ENCODE data around the gene DPF3. TPM values are rescaled to one million over a fixed set of nuclear protein-coding genes. Genes with fewer than 3 reads are reported as not detected.
"Not testable (repeated sequence)": the region's sequence is repeated elsewhere in the genome, so short reads cannot be mapped to it uniquely, and the experiment has no call there.

DPF3 gene
- total RNA-seq, 2 donors from 2014 or later = 0.19 to 0.93 TPM

GRCh38 chr14:72883961-72884360 lies 9.9 kb downstream of the DPF3 start:
- intact Hi-C loops (cut with DNase I) = no loop called here
- no peak for DNase-seq (ENCODE audit: low spot score)

- intact Hi-C loops (cut with DNase I) = no loop called here
Observed at GRCh38 chr14:72883109-72883508, 10.8 kb downstream of the DPF3 start.

GRCh38 chr14:72882463-72882862 lies 11.4 kb downstream of the DPF3 start:
- DNase-seq (ENCODE audit: low spot score) = no peak
- intact Hi-C loops (cut with DNase I) = no loop called here

More at GRCh38 chr14:72883109-72883508, 10.8 kb downstream of the DPF3 start:
- DNase-seq (ENCODE audit: low spot score) = no peak

- intact Hi-C loops (cut with DNase I) = no loop called here
- DNase-seq (ENCODE audit: low spot score) = no peak
Observed at GRCh38 chr14:72882047-72882446, 11.9 kb downstream of the DPF3 start.

DNA sequence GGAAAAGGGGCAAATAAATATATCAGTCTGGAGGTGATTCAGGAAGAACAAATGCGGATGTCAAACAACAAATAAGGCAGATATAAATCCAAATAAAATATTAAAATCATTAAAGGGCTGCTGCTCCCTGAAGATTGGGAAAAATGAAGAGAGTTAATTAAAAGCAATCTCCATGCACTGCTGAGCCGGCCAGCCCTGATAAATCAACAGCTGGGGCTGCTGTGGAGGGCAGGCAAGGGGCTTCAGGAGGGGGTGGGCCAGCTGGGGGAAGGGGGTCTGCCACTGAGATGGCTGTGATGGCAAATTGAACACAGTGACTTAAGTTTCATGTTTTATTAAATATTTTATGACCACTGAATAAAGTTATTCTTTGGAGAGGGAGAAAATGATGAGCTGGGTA lies 12.4 kb downstream of the DPF3 start:
- no peak for DNase-seq (ENCODE audit: low spot score)
- intact Hi-C loops (cut with DNase I) = no loop called here

GRCh38 chr14:72880820-72881219 lies 13.1 kb downstream of the DPF3 start:
- no peak for DNase-seq (ENCODE audit: low spot score)
- intact Hi-C loops (cut with DNase I) = no loop called here

DNA sequence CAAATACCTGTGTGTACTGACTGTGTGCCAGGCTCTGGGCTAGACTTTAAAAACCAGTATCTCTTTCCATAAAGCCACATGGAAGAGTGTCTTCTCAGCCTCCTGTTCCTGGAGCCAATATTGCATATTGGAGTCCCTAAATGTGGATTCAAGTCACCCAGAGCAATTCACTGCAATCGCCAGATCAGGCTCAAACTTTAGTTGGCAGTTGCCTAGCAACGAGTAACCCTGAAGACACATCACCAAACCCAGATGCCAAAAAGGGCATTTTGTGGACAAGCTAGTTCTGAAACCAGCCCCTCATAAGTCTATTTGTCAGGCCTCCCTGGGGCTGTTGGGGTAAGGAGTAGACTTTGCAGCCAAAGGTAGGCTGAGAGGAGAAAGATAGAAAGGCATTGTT lies 13.7 kb downstream of the DPF3 start:
- DNase-seq (ENCODE audit: low spot score) = no peak
- intact Hi-C loops (cut with DNase I) = no loop called here

DNA sequence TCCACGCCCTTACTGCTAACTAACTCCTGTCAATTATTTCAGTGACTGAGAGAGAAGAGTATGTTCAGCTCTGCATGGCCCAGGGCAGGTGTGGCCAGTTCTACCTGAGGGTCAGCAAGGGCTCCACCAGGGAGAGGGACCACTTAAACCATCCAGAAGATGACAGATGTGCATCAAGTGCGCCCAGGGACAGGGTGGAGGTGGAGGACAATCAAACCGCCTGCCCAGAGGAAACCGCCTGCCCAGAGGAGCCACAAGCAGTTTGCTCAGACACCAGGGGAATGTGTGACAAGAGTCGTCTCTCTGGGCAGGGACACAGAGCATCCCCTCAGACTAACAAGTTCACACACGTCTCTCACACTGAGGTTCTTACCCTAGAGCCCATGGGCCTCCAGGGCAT lies 14.5 kb downstream of the DPF3 start:
- DNase-seq (ENCODE audit: low spot score) = no peak
- intact Hi-C loops (cut with DNase I) = no loop called here

GRCh38 chr14:72878746-72879145 lies 15.2 kb downstream of the DPF3 start:
- no peak for DNase-seq (ENCODE audit: low spot score)
- intact Hi-C loops (cut with DNase I) = no loop called here

GRCh38 chr14:72876710-72877063 lies 17.2 kb downstream of the DPF3 start:
- intact Hi-C loops (cut with DNase I) = no loop called here
- DNase-seq (ENCODE audit: low spot score) = no peak

- intact Hi-C loops (cut with DNase I) = no loop called here
Observed at GRCh38 chr14:72876005-72876709, 17.7 kb downstream of the DPF3 start.

DNA sequence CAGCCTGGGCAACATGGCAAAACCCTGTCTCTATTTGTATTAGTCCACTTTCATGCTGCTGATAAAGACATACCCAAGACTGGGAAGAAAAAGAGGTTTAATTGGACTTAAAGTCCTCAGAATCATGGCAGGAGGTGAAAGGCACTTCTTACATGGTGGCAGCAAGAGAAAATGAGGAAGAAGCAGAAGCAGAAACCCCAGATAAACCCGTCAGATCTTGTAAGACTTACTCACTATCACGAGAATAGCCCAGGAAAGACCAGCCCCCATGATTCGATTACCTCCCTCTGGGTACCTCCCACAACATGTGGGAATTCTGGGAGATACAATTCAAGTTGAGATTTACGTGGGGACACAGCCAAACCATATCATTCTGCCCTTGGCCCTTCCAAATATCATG lies 23.0 kb downstream of the DPF3 start:
- intact Hi-C loops (cut with DNase I); DNase-seq (ENCODE audit: low spot score): not testable (repeated sequence)

More at GRCh38 chr14:72876005-72876709, 17.7 kb downstream of the DPF3 start:
- no peak for DNase-seq (ENCODE audit: low spot score)

GRCh38 chr14:72869407-72870329 lies 24.2 kb downstream of the DPF3 start:
- intact Hi-C loops (cut with DNase I) = no loop called here
- no peak for DNase-seq (ENCODE audit: low spot score)

- DNase-seq (ENCODE audit: low spot score) = no peak
- intact Hi-C loops (cut with DNase I) = no loop called here
Observed at GRCh38 chr14:72868500-72868899, 25.4 kb downstream of the DPF3 start.

GRCh38 chr14:72864712-72865365 lies 29.1 kb downstream of the DPF3 start:
- no peak for DNase-seq (ENCODE audit: low spot score)
- intact Hi-C loops (cut with DNase I) = no loop called here

GRCh38 chr14:72863216-72864006 lies 30.5 kb downstream of the DPF3 start:
- intact Hi-C loops (cut with DNase I) = no loop called here

GRCh38 chr14:72856530-72857266 lies 37.2 kb downstream of the DPF3 start:
- peak; percentile 43 for DNase-seq (ENCODE audit: low spot score)
- intact Hi-C loops (cut with DNase I) = no loop called here

More at GRCh38 chr14:72863216-72864006, 30.5 kb downstream of the DPF3 start:
- DNase-seq (ENCODE audit: low spot score) = peak; percentile 15

DNA sequence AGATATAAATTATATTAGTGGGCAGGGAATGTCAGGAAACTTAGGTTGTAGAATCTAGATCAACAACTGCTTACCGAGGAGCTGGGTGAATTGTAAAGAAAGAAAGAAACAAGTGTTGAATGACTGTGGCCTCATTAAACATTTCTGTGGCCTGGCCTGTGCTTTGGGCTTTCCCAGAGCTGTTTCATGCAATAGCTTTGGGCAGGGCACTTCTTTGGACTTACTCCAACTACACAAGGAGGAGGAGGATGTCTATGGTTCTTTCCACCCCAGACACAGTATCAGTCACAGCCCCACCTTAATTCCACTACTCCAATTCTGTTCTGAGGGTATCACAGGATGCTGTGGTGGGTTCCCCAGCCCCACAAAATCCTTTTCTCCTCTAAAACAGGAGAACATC lies 38.0 kb downstream of the DPF3 start:
- DNase-seq (ENCODE audit: low spot score) = no peak
- intact Hi-C loops (cut with DNase I) = no loop called here

GRCh38 chr14:72852194-72852593 lies 41.7 kb downstream of the DPF3 start:
- intact Hi-C loops (cut with DNase I) = no loop called here
- peak; percentile 30 for DNase-seq (ENCODE audit: low spot score)

Data from posterior vena cava (tissue), 2 donors.